Ishikawa (cell line): ENCODE measurements around the gene STMN1.

Experiments used
- CEBPB ChIP-seq: IDR thresholded peaks from 2 replicates; pipeline ENCODE4 v1.6.1; 2012
- CREB1 ChIP-seq: IDR thresholded peaks from 2 replicates; pipeline ENCODE4 v1.6.1; 2012; ENCODE audit warnings: low read depth
- EGR1 ChIP-seq: IDR thresholded peaks from 2 replicates; pipeline ENCODE4 v1.6.1; 2012
- EP300 ChIP-seq: IDR thresholded peaks from 2 replicates; pipeline ENCODE4 v1.6.1; 2012; ENCODE audit warnings: borderline replicate concordance
- FOXM1 ChIP-seq: IDR thresholded peaks from 2 replicates; pipeline ENCODE4 v1.6.1; 2012; ENCODE audit warnings: low read depth, borderline replicate concordance
- NFIC ChIP-seq: IDR thresholded peaks from 2 replicates; pipeline ENCODE4 v1.6.1; 2012
- RAD21 ChIP-seq: IDR thresholded peaks from 2 replicates; pipeline ENCODE4 v1.6.1; 2012; ENCODE audit warnings: low read depth
- REST ChIP-seq: IDR thresholded peaks from 2 replicates; pipeline ENCODE4 v1.6.1; 2012; ENCODE audit warnings: low read depth, mild to moderate bottlenecking
- TAF1 ChIP-seq: IDR thresholded peaks from 2 replicates; pipeline ENCODE4 v1.6.1; 2012; ENCODE audit warnings: low read depth, mild to moderate bottlenecking
- TCF12 ChIP-seq: IDR thresholded peaks from 2 replicates; pipeline ENCODE4 v1.6.1; 2012; ENCODE audit warnings: low read depth
- TEAD4 ChIP-seq: IDR thresholded peaks from 2 replicates; pipeline ENCODE4 v1.6.1; 2012
- YY1 ChIP-seq: IDR thresholded peaks from 2 replicates; pipeline ENCODE4 v1.6.1; 2012; ENCODE audit warnings: low read depth
- ZBTB7A ChIP-seq: IDR thresholded peaks from 2 replicates; pipeline ENCODE4 v1.6.1; 2012; ENCODE audit warnings: low read depth
- TF ChIP-seq, protein P1 (sequence below): IDR thresholded peaks from 2 replicates; pipeline ENCODE4 v1.6.1; 2012
- TF ChIP-seq, protein P2 (sequence below): IDR thresholded peaks from 2 replicates; pipeline ENCODE4 v1.6.1; 2012

The STMN1 gene

DNA sequence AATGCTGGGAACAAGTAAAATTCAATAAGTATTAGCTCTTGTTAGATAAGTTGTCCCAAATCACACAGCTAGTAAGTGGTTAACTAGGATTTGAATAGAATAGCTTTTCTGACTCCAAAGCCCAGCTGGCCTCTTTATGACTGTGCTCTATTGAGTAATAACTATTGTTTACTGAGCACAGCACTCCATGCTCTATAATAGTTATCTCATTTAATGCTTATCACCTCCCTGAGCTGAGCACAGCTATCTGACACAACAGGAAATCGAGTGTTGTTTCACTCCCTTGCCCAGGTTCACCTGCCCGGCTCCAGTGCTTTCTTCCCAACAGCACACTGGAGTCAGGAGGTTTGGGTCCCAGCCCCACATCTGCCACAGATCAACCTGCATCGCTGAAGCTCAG is 38.8 kb upstream of the STMN1 start:
- TF ChIP-seq, protein P1, sequence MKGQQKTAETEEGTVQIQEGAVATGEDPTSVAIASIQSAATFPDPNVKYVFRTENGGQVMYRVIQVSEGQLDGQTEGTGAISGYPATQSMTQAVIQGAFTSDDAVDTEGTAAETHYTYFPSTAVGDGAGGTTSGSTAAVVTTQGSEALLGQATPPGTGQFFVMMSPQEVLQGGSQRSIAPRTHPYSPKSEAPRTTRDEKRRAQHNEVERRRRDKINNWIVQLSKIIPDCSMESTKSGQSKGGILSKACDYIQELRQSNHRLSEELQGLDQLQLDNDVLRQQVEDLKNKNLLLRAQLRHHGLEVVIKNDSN = no peak
- no peak for TF ChIP-seq CEBPB

DNA sequence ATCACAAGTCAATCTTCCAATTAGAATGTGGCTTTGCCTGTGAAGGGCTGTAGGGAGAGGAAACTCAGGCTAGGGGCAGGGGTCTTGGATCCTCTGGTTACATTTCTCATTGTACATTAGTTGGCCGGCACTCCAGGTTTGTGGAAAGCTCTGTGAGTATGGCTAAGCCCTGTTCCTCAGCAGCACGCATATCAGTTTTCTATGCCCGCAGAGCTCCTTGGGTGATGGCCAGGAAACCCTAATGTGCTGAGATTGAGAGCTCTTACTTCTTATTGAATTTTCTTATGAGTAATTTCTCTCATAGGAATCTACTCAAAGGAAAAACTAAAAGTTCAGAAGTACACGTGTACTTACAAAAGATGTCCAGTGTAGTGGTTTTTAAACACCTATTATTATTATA is 30.7 kb upstream of the STMN1 start:
- TF ChIP-seq RAD21 (no peak), ZBTB7A (no peak), EP300 (no peak), CEBPB (no peak), TCF12 (no peak), TEAD4 (no peak), FOXM1 (no peak), CREB1 (no peak), TAF1 (no peak), YY1 (no peak), EGR1 (no peak), NFIC (no peak), REST (no peak)
- TF ChIP-seq, protein P1 = no peak
- TF ChIP-seq, protein P2, sequence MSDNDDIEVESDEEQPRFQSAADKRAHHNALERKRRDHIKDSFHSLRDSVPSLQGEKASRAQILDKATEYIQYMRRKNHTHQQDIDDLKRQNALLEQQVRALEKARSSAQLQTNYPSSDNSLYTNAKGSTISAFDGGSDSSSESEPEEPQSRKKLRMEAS = no peak

DNA sequence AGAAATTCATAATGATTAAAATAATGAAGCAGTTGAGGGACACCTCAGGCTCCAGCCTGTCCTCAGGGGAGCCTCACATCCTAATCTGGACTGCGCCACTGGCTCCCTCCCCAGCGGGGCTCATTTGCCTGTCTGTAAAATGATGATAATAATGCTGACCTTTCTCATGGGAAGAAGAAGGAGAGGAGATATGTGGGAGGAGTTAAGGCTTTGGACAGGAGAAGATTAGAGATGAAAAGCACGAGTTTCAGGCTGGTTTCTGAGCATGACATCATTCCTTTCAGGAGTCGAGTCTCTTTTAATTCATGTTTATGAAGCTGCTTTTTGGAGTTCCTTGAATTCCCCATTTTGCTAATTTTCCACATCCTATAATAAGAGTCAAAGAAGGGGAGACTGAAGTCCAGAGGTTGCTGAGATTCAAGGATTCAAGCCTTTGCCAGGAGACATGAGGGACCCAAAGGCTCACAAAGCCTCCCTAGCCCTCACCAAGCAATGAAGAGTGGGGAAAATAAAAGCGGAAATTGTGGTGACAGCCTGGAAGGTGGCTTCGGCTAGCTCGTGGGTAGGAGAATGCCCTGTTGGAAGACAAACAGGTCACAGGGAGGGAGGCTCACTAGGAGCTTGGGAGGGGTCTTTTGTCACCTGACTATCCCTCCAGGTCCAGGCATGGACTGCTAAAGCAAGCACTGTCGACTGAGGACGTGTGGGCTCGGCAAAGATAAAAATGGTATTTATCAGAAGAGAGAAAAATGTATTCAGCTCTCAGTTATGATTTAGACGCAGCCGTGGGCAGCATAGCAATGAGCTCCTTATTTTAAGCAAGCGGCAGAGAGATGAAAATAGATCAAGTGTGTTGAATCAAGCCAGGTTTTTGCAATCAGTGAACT is 27.5 kb upstream of the STMN1 start:
- TF ChIP-seq EP300 (no peak), FOXM1 (no peak), TEAD4 (no peak), YY1 (no peak)
- TF ChIP-seq, protein P1 = no peak

GRCh38 chr1:25932321-25932720 is 26.1 kb upstream of the STMN1 start:
- TF ChIP-seq TAF1 (no peak), RAD21 (no peak), EGR1 (no peak), CEBPB (no peak), NFIC (no peak), EP300 (no peak), ZBTB7A (no peak), FOXM1 (no peak), CREB1 (no peak), REST (no peak), TEAD4 (no peak), TCF12 (no peak), YY1 (no peak)
- TF ChIP-seq, protein P1 = no peak
- TF ChIP-seq, protein P2 = no peak

DNA sequence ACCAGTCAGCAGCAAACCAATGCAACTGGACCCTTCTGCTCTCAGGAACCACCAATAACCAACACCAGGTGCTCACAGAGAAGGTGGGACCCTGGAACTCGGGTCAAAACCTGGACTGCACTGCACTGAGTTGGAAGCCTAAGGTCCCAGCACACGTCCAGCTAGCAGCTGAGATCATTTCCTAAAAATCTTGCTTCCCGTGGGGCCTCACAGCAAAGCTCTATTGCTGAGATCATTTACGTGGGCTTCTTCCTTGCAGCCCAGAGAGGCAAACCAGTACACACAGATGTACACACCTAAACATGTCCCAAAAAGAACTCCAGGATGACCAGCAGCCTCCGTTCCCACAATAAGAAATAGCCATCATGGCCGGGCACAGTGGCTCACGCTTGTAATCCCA is 22.8 kb upstream of the STMN1 start:
- TF ChIP-seq, protein P1 = no peak
- TF ChIP-seq REST (no peak), NFIC (no peak), EGR1 (no peak), ZBTB7A (no peak), FOXM1 (no peak), TCF12 (no peak)
